ENCODE data around the gene RNF13. TPM values are rescaled to one million over a fixed set of nuclear protein-coding genes. Genes with fewer than 3 reads are reported as not detected.
A peak's percentile ranks its signal among the peaks of the same experiment; 100 is the strongest.

Gene RNF13, protein sequence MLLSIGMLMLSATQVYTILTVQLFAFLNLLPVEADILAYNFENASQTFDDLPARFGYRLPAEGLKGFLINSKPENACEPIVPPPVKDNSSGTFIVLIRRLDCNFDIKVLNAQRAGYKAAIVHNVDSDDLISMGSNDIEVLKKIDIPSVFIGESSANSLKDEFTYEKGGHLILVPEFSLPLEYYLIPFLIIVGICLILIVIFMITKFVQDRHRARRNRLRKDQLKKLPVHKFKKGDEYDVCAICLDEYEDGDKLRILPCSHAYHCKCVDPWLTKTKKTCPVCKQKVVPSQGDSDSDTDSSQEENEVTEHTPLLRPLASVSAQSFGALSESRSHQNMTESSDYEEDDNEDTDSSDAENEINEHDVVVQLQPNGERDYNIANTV
- polyA plus RNA-seq (2013, experiment 1 of 2; ENCODE audit: insufficient read length), result 28.6 TPM
- 29.9 TPM for polyA plus RNA-seq (2013, experiment 2 of 2; ENCODE audit: insufficient read length)

DNA sequence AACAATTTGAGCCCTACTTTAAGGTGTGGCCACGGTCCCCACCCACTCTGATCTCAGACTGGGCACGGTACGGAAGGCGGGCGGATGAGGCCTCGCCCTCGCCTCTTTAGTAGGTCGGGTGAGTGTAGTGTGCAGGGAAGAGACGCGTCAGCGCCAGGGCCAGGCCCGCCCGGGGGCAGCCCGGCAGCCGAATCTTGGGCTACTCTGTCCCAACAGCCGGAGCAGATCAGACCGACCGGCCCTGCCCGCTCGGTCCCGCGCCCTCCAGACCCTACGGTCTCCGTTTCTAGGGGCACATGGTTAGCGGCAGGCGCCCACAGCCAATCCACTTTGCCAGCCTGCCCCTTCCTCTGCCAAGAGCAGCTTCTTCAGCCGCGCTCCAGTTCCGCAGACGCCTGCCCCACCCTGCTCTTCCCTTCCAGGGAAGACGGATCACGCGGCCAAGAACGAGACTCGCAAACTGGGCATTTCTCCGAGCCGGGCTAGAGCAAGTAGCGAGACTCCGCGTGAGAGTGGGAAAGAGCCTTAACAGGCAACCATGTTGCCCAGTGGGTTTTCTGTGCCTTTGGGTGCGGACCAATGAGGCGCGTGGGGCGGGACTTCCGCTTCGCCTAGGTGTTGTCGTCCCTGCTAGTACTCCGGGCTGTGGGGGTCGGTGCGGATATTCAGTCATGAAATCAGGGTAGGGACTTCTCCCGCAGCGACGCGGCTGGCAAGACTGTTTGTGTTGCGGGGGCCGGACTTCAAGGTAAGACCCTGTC, at the start of gene RNF13:
Gene RNF13 (plus strand): TSS at position 610 of the 761 bp plus-strand sequence. CDS start 32,812 bp downstream, outside the sequence.
- DNase-seq, result peak; percentile 94

DNA sequence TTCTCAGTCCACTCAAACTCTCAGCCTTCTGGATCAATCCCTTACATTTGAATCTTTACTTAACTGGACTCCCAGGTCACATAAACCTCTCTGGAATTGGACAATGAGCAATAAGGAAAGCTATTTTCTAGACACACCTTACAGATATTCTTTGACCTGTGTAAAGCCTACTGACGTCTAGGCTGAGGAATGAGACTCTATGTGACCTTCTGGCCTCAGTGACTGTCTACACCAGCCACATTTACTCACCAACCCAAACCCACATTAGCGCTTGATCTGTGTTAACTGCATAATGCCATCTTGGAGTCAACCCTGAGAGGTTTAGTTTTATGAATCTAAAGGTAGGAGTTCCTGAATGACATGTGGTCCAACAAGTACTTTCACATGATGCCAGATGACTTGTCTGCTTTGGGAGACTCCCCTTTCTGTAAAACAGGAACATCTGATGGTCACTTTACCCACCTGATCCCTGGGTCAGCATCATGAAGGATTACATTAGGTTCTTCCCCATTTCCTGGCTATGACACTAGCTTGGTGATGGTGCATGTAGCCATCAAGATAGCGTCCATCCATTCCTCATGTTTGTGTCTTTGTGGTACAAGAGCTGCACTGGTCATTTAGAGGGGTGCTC, 49.3 kb upstream of the RNF13 start:
- no peak for DNase-seq

DNA sequence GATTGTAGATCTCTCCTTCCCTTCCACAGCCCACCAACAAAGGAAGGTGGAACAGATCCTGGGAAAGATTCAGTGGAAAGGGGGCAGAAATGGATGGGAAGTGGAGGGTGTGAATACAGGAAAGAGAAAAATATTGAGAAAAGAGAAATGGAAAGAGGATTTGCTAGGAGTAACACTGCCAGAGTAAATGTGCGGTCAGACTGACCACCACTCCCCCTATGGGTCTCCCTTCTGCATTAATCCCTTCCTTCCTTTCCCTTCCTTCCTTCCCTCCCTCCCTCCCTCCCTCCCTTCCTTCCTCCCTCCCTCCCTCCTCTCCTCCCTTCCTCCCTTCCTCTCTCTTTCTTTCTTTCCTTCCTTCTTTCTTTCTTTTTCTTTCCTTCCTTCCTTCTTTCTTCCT, 48.7 kb upstream of the RNF13 start:
- no peak for DNase-seq

DNA sequence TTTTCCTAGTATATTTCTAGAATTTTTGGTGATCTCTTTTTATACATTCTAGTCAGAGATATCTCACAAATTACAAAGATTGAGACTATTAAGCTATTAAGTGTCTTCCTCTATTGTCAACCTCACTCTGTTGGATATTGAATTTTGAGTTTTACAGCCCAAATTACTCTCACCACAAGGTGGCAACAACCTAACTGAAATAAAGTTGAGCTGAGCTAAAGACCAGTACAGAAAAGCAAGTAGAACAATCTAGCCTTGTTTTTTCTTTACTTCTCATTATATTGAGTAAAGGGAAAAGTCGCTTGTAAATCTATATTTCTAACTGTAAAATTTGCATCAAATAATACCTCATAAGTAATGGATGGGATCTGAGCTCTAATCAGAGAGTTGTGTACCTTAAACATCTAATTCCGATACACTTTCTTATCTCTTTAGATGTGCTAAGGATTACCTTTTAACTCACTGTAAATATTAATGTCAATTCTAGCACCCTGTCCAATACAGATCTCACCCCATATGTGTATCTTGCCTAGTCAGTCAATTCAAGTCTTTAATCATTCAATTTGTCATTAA, 47.2 kb upstream of the RNF13 start:
- DNase-seq, result peak; percentile 41

DNA sequence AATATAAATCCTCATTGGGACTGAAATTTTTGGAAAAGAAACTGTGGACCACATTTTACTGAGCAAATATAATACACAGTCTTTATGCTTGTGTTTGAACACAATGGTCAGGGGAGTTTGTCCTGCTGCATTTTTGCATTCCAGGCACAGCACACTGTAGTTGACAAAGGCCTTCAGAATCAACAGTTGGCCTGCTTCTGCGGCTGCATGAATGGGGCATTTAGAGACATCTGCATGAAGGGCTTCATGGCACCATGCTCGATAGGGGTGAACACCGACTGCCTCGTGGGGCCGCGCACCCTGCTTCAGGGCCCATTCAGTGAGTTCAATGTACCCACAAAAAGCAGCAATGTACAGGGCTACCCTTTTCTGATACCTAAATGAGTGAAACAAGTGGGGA, 45.3 kb upstream of the RNF13 start:
- no peak for DNase-seq

DNA sequence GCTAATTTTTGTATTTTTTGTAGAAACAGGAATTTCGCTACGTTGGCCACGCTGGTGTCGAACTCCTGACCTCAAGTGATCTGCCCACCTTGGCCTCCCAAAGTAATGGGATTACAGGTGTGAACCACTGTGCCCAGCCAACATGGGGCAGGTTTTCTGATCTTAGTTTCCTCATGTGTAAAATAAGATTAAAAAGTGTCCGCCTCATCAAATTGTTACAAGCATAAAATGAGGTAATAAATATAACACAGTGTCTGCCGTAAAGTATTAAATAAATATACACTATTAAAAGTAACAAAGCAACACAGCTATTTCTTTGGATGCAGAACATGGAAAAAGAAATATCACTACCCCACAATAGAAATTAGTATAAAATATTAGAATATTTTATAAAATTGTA, 44.3 kb upstream of the RNF13 start:
- DNase-seq, result no peak

DNA sequence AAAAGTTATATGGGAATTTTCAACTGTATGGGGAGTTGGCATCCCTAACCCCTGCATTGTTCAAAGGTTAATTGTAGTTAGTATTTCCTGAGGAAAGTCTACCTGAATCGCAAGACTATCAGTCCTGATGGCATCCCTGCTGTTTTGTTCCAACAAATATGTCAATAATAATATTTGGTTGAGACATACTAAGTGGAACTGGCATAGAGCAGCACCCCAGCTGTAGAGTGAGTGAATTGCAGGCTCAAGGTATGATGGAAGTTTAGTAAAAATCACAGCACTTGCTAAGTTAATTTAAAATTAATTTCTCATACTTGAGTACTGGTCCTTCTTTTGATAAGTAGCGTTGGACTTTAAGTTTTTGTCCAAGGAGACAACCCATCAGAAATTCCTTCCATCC, 42.8 kb upstream of the RNF13 start:
- DNase-seq, result no peak

DNA sequence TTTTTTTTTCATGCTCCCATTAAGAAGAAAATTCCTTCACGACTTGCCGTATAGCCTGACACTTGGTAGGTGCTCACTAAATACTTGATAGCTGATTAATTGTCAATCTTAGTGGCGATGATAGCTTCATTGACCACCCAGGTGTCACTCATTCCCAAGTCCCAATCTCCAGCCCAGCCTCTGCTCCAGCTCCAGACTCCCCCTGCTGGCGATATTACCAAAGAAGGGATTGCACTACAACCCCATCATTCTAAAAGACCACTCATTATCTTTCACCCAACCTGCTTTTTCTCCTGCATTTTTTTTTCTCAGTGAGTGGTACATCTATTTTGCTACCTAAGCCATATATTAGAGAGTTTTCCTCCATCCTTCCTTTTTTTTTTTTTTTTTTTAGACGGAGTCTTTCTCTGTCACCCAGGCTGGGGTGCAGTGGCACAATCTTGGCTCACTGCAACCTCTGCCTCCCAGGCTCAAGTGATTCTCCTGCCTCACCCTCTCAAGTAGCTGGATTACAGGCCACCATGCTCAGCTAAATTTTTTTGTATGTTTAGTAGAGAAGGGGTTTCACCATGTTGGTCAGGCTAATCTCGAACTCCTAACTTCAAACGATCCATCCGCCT, 41.3 kb upstream of the RNF13 start:
- peak; percentile 28 for DNase-seq

DNA sequence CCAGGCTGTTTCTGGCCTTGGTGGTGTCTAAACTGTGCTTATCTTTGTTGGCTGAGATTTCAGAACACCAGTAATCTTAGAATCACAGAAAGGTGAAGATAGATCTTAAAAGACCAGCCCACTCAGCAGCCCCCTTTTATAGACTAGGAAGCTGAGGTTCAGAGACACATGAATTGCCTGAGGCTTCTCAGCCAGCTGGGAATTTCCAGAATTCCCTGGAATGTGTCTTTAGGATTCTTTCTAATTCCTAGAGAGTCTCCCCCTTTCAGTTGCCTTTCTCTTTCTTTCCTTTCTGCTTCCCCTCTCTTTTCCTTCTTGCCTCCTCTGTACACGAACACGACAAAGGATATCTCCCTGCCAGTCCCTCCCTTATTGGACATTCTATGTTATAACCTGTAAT, 40.2 kb upstream of the RNF13 start:
- DNase-seq, result no peak

DNA sequence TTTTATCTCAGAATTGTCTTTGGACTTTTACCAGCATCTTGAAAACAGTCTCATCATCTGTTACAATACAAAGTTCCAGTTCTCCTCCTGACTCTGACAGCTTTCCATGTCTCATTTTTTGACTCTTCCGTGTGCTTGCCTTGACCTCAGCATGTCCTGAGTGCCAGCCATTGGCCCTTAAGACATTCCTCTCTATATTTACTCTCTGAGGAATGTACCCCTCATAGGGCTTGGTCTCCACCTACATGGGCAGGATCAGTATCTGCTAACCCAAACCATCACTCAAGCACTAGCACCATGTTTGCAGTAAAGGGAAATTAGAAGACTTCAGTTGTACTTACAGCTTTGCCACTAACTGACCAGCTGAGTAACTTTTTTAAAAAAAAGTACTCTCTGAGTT, 36.8 kb upstream of the RNF13 start:
- no peak for DNase-seq

DNA sequence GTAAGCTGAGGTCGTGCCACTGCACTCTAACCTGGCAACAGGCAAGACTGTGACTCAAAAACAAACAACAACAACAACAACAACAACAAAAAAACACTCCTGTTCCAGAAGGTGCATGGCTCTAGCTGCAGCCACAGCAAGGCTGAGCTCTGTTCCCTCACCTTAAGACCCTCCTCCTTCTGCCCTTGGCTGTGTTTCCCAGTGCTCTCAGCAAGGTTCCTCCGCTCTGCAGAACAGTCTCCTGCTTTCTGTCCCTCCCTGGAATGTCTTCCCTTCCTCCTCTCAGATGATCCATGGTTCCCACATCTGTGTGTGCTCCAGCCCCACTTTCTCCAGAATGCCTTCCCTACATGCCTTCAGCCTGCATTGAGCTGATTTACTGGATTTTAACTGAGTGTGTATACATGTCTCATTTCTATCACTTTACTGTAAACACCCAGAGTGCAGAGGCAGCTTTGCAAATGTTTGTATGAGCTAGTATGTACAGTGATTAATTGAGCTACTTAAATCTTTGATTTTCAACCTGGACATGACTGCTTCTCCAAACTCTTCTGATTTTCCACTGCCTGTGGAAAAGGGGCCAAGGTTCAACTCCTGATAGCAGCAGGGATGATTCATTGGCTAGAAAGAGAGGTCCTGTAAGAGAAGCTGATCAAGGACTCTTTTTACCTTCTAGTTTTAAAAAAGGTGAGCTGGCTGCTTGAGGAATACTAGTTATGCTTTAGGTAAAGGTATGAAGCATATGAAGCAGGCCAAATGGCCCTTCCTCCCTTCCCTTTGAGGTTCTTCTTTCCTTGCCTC, 35.4 kb upstream of the RNF13 start:
- DNase-seq, result peak; percentile 5

DNA sequence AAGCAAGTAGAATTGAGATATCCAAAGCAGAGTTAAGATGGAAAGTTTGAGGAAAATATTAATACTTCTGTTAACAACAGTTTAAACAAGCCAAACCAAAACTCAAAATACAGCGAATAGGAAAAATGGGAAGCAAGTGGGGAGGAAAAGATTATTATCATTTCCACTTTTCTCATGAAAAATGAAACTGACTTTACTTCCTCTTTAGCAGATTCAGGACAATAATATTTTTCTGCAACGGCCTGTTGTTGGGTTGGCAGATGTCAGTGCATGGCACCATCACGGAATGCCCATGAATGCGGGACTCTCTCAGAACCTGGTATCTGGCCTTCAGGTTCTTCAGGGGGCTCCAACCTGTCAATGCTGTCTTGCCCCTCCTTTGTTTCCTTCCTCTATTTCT, 31.8 kb upstream of the RNF13 start:
- DNase-seq, result no peak

DNA sequence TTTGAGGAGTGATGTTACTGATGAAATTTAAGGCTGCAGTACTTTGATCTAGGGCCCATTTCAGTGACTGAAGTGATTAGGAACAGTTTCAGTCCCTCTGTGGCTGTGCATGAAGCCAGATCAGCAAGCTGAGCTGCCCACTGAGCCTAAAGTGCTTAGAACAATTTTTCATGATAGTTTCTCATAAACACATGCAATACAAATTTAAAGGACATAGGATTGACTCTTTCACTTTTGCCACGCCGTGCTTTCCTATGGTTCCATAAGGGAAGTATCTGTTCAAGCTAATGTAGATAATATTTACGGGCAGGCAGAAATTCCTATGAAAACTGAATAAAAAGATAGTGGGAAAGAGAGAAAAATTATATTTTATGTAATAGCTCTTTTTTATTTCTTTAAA, 31.3 kb upstream of the RNF13 start:
- DNase-seq, result no peak

DNA sequence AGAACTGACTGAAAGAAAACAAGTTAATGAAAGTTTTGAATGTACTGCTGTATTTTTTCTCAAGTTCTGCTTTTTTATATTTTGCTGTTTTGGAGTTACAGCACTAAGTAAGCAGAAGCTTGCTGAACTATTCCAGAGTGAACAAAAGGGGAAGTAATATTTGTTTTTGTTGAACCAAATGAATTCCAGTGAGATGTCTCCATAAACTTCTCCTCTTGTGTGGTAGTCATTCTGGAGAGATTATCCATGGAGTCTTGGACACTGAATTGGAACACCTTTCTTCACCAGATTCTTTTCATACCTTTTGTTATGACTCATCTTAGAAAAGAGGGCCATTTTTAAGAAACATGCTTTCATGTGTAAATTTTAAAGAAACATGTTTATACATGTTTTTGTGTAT, 29.4 kb upstream of the RNF13 start:
- peak; percentile 83 for DNase-seq

DNA sequence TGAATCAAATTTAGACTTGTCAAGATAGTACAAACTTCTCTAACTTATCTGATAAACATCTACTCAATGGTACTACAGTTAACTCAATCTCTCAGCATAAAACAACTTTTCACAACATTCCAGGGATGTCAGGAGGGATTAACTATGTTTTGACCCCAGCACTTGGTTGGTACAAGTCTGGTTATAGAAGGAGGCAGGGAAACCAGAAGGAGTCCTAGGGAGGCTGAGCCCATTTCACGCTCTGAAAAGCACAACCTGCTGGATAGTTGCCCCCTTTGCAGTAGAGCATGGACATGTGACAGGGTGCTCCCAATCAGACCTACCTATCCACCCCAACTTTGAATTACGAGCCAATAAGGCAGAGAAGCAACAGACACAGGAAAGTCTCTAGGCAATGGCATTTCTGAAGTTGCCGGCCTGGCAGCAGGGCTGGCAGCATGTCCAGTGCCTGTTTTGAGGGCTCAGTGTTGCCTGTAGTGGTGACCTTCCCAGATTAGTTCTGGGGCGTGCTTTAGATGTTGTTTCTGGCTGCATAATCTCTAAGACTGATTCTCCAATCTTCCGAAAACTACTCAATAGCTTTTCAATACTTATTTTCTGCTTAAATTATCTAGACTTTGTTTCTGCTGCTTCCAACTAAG, 28.8 kb upstream of the RNF13 start:
- peak; percentile 66 for DNase-seq

DNA sequence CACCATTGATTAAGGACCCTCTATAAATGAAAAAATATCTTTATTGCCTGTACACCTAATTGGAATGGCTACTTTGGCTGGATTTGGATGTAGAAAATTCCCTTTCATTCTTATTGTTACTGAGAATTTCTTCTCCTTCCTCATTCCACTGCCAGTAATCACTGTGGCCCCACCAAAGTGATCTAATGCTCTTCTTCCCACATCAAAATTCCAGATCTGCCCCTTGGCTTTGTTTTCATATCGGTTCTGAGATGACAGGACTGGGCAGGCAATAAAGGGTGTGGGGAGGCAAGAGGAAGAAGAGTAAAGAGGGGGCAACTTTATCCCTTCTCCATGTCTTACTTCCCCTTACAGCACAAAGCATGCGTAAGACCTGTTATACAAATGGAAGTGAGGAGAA, 22.7 kb upstream of the RNF13 start:
- peak; percentile 35 for DNase-seq

DNA sequence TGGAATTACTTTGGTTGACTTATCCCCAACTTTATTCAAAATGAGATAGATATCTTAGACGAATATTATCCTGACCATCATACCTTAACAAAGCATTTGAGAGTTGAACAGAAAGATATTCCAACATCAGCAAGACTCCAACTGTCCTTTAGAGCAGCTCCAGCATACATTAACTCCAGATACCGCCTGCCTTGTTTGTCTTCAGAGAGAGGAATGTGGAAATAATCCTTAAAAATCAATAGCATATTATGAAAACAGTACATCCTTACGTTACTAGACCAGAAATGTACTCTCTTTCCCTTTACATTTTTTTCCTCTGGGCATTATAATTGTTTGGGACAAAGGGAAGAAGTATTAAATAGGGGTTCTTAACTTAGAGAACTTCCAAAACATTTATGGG, 22.3 kb upstream of the RNF13 start:
- DNase-seq, result no peak

DNA sequence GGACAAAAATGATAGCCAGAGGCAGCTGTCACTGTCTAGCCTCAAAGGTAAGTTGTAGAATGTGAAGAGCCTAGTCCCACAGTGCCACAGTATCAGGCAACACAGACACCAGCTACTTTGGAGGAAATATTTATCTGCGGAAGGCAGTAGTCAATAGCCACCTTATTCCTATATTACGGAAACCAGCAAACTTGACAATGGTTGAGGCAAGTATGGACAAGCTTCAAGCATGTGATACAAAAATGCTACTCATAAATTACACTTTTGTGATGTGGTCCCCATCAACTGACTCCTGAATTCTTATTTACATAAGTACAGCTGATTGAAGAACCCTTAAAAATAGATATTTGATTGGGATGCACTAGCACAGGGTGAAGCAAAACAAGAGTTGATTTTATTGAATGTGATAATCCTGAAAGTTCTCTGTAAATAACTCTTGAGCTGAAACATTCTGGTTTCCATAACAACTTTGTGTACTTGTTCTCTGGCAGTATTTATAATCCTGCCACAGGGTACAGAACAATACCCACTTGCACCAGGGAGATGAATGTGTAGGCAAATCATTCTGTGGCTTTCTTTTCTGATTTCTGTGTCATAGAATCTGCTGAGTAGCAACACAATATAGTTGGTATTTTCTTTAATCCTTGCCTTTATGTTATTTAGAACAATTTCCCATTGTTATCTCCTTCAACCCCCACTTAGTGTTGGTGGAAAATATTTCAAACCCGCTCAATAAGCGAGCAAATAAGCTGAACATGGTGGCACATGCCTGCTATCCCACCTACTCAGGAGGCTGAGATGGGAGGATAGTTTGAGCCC, 20.4 kb upstream of the RNF13 start, which contains the start of gene ANKUB1:
Gene ANKUB1 (minus strand): TSS at position 103 of the 819 bp plus-strand sequence. CDS start 188 bp downstream, outside the sequence.
- no peak for DNase-seq

DNA sequence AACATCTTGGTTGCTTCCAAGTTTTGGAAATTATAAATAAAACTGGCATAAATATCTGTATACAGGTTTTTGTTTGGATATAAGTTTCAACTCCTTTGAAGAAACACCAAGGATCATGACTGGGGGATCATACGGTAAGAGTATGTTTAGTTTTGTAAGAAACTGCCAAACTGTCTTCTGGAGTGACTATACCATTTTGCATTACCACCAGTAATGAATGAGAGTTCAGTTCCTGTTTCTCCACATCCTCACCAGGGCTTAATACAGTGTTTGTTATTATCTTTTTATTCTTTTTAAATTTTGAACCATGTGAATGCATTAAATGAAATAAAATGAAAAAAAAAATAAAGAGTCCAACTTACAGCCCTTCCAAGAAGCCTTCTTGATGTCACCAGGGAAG, 17.0 kb upstream of the RNF13 start:
- DNase-seq, result no peak

DNA sequence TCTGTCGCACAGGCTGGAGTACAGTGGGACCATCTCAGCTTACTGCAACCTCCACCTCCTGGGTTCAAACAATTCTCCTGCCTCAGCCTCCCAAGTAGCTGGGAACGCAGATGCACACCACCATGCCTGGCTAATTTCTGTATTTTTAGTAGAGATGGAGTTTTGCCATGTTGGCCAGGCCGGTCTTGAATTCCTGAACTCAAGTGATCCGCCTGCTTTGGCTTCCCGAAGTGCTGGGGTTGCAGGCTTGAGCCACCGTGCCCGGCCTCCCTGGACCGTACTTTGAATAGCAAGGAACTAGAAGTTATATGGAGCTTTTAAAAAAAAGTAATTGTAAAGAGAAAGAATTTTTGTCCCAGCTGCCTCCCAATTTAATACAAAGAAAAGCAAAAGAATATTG, 12.3 kb upstream of the RNF13 start:
- no peak for DNase-seq
